DOHH2 (cell line): ENCODE measurements around the gene LAMA4.

Source experiments
- CTCF ChIP-seq: fragments of 200-600 bp; sonication (generic); IDR thresholded peaks from one replicate; pipeline ENCODE4 v1.5.1; 2014; ENCODE audit warnings: antibody characterized with exemption, mild to moderate bottlenecking, low read depth, low read length; ENCODE audit not compliant: poor library complexity, severe bottlenecking
- EZH2phosphoT487 ChIP-seq: fragments of 200-600 bp; sonication (generic); IDR thresholded peaks from 2 replicates; pipeline ENCODE4 v1.6.1; 2017; ENCODE audit warnings: borderline replicate concordance, mild to moderate bottlenecking, antibody characterized with exemption, low read length, moderate library complexity, mixed read lengths

GRCh38 chr6:112283621-112284020, 29.3 kb upstream of the LAMA4 start:
- TF ChIP-seq CTCF: no peak
- TF ChIP-seq EZH2phosphoT487: no peak
